BJ (cell line): ENCODE results near the gene KIF22. TPM values are rescaled to one million over a fixed set of nuclear protein-coding genes. Genes with fewer than 3 reads are reported as not detected.
"Not testable (repeated sequence)": the region's sequence is repeated elsewhere in the genome, so short reads cannot be mapped to it uniquely, and the experiment has no call there.

Source experiments
- CTCF ChIA-PET: fragments of 350-600 bp; formaldehyde crosslinking; extraction: SDS; loops from one replicate; lab custom pipeline; 2021; ENCODE audit warnings: antibody characterized with exemption, inconsistent platforms; lab: Yijun Ruan, JAX
- POLR2A ChIA-PET: fragments of 300-600 bp; sonication (Branson Sonifier 250); formaldehyde crosslinking; extraction: SDS; loops from one replicate; lab custom pipeline; 2021; ENCODE audit warnings: antibody characterized with exemption; lab: Charles Lee
- DNase-seq: peaks from one replicate; pipeline ENCODE4 v3.0.0-alpha.2; 2011; ENCODE audit warnings: low read depth
- H3K27me3 ChIP-seq: 2 replicates; pipeline ENCODE4 v1.6.0; 2011; ENCODE audit warnings: low read length; ENCODE audit not compliant: control insufficient read depth, insufficient read depth
- H3K36me3 ChIP-seq: 2 replicates; pipeline ENCODE4 v1.5.1; 2011; ENCODE audit warnings: low read length; ENCODE audit not compliant: control insufficient read depth, insufficient read depth
- H3K4me3 ChIP-seq: 2 replicates; pipeline ENCODE4 v1.5.1; 2011; ENCODE audit warnings: low read depth, mild to moderate bottlenecking, control low read depth, low read length
- polyA plus RNA-seq: library from polyadenylated mRNA; depleted of rRNA; stranded (reverse); fragments of >200 nt; gene quantifications from 2 replicates; pipeline ENCODE4 v1.2.3, GENCODE V29; 2011
- TF ChIP-seq, protein P1 (sequence below): IDR thresholded peaks from 2 replicates; pipeline ENCODE4 v1.5.1; 2011; ENCODE audit warnings: low read depth, mild to moderate bottlenecking, control low read depth, inconsistent platforms, low read length, moderate library complexity; ENCODE audit not compliant: insufficient read depth

KIF22 gene
- polyA plus RNA-seq, 1 experiment = 68.3 TPM

DNA sequence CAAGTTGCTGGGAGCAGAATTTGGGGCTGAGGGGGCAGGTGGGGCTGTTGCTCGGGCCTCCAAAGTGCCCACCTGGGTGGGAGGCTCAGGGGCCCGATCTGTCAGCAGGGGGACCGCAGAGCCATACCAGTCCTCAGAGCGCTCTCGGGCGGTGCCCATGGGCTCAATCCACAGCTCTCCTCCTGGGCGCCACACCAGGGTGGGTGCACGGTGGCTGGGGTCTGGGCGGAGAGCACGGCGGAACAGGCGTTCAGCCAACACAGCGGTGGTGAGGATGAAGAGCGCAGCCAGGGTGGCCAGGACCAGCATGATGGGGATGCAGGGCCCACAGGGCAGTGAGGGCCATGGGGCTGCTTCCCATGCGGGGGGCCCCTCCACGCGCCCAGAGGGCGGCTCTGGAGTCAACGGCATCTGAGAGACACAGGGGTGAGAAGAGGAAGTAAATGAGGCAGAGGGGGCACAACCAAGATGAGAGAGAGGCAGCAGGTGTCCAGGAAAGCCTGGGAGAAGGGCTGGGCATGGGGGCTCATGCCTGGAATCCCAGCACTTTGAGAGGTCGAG is 45.9 kb upstream of the KIF22 start:
- 0 out of 2 replicates have a peak, but pooled peaks cover 4% of the 10 kb centered on the region for H3K27me3 ChIP-seq
- DNase-seq = no peak
- H3K36me3 ChIP-seq = no peaks in the 10 kb centered on the region
- POLR2A ChIA-PET = no interaction called here
- TF ChIP-seq, protein P1, sequence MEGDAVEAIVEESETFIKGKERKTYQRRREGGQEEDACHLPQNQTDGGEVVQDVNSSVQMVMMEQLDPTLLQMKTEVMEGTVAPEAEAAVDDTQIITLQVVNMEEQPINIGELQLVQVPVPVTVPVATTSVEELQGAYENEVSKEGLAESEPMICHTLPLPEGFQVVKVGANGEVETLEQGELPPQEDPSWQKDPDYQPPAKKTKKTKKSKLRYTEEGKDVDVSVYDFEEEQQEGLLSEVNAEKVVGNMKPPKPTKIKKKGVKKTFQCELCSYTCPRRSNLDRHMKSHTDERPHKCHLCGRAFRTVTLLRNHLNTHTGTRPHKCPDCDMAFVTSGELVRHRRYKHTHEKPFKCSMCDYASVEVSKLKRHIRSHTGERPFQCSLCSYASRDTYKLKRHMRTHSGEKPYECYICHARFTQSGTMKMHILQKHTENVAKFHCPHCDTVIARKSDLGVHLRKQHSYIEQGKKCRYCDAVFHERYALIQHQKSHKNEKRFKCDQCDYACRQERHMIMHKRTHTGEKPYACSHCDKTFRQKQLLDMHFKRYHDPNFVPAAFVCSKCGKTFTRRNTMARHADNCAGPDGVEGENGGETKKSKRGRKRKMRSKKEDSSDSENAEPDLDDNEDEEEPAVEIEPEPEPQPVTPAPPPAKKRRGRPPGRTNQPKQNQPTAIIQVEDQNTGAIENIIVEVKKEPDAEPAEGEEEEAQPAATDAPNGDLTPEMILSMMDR = no peak
- no peak overlapping the region for H3K4me3 ChIP-seq
- CTCF ChIA-PET = interaction anchor here (1.7 kb wide), 1 partner anchor 14 kb away, joined by 6 read pairs; no protein-coding TSS in a partner anchor

DNA sequence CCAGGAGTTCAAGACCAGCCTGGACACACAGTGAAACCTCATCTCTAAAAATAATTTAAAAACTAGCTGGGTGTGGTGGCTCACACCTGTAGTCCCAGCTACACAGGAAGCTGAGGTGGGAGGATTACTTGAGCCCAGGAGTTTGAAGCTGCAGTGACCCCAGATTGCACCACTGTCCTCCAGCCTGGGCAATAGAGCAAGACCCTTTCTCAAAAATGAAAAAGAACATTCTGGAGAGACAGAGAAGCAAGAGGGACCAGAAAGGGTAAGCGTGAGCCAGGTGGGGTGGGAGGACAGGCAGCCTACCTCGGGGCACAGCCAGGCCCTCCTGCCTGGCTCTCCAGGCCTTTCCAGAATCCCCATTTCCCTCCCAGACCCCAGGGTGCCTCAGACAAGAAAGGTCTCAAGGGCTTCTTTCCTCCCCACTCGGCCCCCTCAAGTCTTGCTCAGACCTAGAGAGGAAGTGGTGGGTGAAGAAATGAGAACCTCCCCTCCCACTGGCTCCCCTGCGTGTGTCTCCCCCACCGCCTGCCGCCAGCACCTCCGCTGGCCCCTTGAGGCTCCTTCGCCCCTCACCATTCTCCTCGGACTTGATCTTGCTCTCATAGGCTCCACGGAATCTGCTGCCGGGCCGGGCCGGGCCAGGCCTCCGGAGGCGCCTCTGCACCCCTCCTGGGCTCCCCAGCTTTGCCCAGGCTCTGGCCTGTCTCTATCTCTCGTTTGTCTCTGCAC is 45.3 kb upstream of the KIF22 start:
- H3K4me3 ChIP-seq = no peak overlapping the region
- no peak for DNase-seq
- TF ChIP-seq, protein P1 = no peak
- 0 out of 2 replicates have a peak, but pooled peaks cover 4% of the 10 kb centered on the region for H3K27me3 ChIP-seq
- no peaks in the 10 kb centered on the region for H3K36me3 ChIP-seq
- POLR2A ChIA-PET = no interaction called here
- CTCF ChIA-PET = no interaction called here

DNA sequence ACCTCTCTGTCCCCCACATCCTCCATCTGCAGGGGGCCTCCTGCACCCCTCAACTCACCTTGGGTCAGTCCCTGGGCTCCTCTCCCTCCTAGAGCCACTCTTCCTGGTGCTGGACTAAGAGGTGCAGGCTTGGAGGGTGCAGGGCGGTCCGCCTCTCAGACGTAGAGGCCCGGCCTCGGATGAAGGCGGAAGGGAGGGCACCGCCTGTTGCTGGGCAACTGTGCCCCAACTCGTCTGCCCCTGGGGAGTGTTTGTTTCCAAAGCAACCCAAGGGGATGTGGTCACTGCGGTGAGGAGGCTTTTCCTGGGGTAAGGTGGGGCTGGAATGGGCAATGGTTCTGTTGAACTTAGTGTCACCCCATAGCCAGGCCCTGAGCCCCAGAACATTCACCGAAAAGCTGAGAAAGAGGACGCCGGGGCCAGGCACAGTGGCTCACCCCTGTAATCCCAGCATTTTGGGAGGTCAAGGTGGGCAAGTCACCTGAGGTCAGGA is 44.7 kb upstream of the KIF22 start, which contains the start of gene C16orf54:
C16orf54 (minus strand) TSS at position 138 of the 493 bp plus-strand sequence. CDS start 1,039 bp downstream, outside the sequence.
- Histone ChIP-seq H3K27me3 (0 out of 2 replicates have a peak, but pooled peaks cover 4% of the 10 kb centered on the region), H3K36me3 (no peaks in the 10 kb centered on the region), H3K4me3 (no peak within 1 kb of the TSS)
- ChIA-PET CTCF (interaction anchor here (1.1 kb wide), 1 partner anchor 16 kb away, joined by 3 read pairs; no protein-coding TSS in a partner anchor), POLR2A (no interaction called here)
- DNase-seq = no peak
- TF ChIP-seq, protein P1 = no peak

DNA sequence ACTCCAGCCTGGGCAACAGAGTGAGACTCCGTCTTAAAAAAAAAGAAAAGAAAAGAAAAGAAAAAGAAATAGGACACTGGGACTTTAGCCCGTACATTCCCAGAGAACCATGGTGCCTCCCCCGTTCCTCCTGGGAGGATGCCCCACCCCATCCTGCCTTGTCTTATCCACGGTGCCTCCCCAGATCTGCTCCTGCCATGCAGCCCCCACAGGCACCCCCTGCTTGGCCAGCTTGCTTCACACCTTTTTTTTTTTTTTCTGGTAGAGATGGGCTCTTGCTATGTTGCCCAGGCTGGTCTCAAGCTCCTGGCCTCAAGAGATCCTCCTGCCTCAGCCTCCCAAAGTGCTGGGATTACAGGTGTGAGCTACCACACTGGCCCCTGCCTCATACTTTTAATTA is 44.0 kb upstream of the KIF22 start:
- H3K4me3 ChIP-seq, DNase-seq, H3K36me3 ChIP-seq, H3K27me3 ChIP-seq, POLR2A ChIA-PET: not testable (repeated sequence)
- CTCF ChIA-PET = interaction anchor here (1.1 kb wide), 1 partner anchor 17 kb away, joined by 3 read pairs; no protein-coding TSS in a partner anchor

DNA sequence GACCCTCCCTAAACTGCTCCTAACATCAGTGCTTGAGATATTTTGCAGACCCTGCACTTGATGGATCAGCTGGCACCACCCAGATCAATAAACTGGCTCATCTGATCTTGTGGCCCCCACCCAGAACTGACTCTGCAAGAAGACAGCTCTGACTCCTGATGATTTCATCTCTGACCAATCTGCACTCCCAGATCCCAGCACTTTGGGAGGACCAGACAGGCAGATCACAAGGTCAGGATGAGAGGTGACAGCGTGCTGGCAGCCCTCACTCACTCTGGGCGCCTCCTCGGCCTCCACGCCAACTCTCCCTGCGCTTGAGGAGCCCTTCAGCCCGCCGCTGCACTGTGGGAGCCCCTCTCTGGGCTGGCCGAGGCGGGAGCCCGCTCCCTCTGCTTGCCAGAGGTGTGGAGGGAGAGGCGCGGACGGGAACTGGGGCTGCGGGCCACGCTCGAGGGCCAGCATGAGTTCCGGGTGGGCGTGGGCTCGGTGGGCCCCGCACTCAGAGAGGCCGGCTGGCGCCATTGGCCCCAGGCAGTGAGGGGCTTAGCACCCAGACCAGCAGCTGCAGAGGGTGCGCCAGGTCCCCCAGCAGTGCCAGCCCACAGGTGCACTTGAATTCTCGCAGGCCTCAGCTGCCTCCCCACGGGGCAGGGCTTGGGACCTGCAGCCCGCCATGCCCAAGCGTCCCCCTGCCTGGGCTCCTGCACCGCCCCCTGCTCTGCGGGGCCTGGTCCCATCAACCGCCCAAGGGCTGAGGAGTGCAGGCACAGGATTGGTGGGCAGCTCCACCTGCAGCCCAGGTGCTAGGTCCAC is 42.4 kb upstream of the KIF22 start:
- POLR2A ChIA-PET = no interaction called here
- Histone ChIP-seq H3K4me3 (no peak overlapping the region), H3K27me3 (peaks cover 4% of the 10 kb centered on the region; the same call in 1 of the 2 replicates), H3K36me3 (no peaks in the 10 kb centered on the region)
- no peak for DNase-seq
- TF ChIP-seq, protein P1 = no peak
- CTCF ChIA-PET = interaction anchor here (1.3 to 2.1 kb wide), 2 partner anchors 9 to 19 kb away, joined by 5 read pairs; no protein-coding TSS in a partner anchor

DNA sequence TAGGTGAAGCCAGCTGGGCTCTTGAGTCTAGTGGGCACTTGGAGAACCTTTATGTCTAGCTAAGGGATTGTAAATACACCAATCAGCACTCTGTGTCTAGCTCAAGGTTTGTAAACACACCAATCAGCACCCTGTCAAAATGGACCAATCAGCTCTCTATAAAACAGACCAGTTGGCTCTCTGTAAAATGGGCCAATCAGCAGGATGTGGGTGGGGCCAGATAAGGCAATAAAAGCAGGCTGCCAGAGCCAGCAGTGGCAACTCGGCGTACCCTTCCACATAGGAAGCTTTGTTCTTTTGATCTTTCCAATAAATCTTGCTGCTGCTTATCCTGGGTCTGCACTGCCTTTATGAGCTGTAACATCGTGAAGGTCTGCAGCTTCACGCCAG is 41.8 kb upstream of the KIF22 start:
- not testable (repeated sequence) for DNase-seq, H3K27me3 ChIP-seq
- CTCF ChIA-PET = interaction anchor here (1.3 to 2.1 kb wide), 2 partner anchors 8 to 19 kb away, joined by 5 read pairs; no protein-coding TSS in a partner anchor

More for the DNA sequence above, 41.8 kb upstream of the KIF22 start:
- POLR2A ChIA-PET, H3K36me3 ChIP-seq, H3K4me3 ChIP-seq: not testable (repeated sequence)
